RCC 7860 (cell line): ENCODE results near the gene NCF2.
"Not testable (repeated sequence)": the region's sequence is repeated elsewhere in the genome, so short reads cannot be mapped to it uniquely, and the experiment has no call there.

Experiments
- DNase-seq: peaks from one replicate; pipeline ENCODE4 v3.0.0-alpha.2; 2015; ENCODE audit warnings: low spot score
- FAIRE-seq: peaks from 2 replicates; lab custom pipeline; 2012; peaks lifted over from hg19 to GRCh38; lab: Jason Lieb, UNC

The NCF2 gene

GRCh38 chr1:183590244-183591191 lies at the start of gene NCF2:
NCF2 (minus strand) TSS chr1:183590459; CDS start chr1:183590329, 130 bp downstream.
- no peak for DNase-seq
- no peak for FAIRE-seq

GRCh38 chr1:183638649-183639387 lies 48.6 kb upstream of the NCF2 start:
- FAIRE-seq (no peak), DNase-seq (no peak)

DNA sequence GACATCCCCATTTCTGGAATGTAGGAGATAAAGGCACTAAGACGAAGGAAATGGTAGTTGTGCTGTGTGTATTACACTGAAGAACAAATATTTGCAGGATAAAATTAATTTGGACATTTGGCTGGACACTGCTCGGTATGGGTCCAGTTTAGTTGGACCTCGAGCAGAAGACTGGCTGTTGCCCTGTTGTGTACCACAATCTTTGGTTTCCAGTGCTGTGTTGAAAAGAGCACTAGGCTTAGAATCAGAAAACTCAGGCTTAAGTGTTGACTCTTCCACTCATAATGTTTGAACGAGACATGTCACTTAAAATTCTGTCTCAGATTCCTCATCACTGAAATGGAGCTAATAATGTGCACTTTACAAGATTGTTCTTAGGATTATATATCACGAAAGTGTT lies 46.5 kb upstream of the NCF2 start:
- no peak for FAIRE-seq
- DNase-seq = no peak

DNA sequence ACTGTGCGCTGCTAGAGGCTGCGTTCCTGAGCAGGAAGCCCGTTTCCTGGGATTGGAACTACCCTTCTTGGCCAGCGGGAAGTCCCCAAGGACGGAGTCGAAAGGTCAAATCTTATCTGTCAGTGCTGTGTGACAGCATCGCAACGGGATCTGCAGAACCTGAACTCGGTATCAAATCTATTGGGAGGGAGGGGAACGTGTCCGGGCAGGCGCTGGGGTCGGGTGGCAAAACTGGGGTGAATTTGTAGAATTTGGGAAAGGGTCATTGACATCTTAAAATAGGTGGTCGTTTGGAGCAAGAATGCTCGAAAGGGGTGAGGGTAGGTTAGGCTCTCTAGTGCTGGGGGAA lies 46.0 kb upstream of the NCF2 start:
- FAIRE-seq (no peak), DNase-seq (no peak)

GRCh38 chr1:183635606-183636333 lies 45.5 kb upstream of the NCF2 start, which contains the start of gene ARPC5:
ARPC5 (minus strand) TSS chr1:183635783; CDS start chr1:183635659, 124 bp downstream.
- peak; percentile 97 for DNase-seq
- FAIRE-seq = peak; percentile 76

DNA sequence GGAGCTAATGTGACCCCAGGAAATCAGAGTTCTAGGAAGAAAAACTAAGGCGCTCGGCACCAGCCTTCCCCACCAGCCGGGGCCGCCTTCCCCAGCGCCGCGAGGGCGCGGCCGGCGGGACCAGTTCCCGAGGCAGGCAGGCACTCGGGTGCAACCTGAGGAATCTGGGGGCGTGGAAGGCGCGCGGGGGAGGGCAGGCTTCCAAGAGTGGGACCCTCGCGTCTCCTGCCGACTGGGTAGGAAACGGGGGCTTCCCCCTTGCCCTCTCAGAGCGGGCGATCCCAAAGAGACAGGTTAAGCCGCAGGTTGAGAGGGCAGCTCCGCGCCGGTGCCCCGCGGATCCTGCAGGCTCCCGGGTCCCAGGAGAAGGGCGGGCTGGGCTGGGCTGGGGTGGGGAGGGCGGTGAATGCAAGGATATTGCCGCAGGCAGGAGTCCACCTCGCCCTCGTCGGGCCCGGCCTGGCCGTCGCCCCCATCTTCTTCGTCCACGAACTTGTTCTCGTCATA lies 44.9 kb upstream of the NCF2 start:
- no peak for FAIRE-seq
- DNase-seq = peak; percentile 10

DNA sequence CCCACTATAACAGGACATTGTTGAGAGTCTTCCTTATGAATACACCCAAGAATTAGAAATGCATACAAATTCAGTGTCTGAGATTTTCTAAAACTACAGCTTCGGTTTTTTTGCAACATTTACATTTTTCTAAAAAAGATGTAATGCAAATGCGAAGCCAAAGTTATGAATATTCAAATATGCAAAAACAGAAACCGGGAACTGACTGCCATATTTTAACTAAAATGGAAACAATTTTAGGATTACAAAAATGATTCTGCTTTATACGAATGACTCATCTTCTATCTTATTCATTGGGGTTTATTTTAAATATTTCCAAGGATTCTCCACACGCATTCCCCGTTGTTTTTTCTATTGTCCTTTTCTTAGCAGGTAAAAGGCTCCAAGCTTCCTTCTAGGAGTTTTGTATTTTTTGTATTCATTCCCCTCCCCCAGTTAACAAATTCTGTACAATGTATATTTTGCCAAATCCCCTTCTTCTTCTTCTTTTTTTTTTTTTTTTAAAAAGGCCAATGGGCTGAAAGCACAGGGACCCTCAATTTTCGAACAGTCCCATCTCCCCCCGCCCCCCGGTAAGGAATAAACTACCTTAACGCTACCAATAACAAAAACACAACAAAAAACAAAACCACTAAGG lies 44.3 kb upstream of the NCF2 start:
- FAIRE-seq (no peak), DNase-seq (no peak)

DNA sequence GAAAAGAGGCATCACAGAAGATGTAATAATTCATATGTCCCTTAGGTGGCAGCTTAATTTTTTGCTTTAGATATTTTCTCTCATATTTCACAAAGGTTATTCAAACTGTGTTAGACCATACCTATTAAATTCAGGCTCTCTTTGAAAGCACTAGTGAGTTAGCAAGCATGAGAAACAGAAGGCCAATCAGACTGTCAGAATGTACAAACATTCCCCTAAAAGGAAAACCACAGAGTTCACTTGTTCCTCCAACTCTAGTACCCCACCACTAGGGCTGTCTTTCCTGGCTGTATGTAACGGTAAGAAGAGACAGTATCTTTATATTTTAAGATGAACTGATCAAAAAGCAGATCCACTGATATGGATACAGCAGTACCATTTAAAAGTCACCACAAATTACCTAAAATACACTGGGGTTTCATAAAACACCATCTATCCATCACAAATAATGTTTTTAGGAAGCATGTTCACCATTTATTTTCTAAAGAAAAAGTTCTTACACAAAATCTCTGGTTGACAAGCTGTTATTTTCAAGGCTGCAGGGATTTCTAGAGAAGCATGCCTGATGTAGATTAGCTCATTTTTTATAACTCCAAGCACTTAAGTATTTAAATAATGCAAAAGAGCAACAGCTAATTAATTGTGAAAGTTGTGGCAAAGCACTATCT lies 43.6 kb upstream of the NCF2 start:
- FAIRE-seq = peak; percentile 59
- DNase-seq = peak; percentile 76

- no peak for DNase-seq
- no peak for FAIRE-seq
Measured at GRCh38 chr1:183632964-183633363, 42.7 kb upstream of the NCF2 start.

- FAIRE-seq (no peak), DNase-seq (no peak)
Measured at GRCh38 chr1:183632114-183632513, 41.9 kb upstream of the NCF2 start.

DNA sequence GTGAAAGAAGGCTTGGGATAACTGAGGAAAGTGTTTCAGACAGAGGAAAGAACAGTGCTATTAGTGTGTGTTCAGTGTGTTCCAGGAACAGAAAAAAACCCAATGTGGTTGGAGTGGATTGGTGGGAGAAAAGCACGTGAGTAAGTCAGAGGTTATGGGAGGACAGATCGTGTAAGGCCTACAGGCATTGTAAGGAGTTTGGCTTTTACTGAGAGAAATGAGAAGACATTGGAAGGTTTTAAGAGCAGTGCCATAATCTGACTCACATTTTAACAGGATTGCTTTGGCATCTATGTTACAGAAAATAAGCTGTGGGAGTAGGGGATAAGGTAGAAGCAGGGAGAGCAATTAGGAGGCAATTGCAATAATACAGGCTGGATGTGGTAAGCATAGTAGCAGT lies 40.5 kb upstream of the NCF2 start:
- DNase-seq = no peak
- no peak for FAIRE-seq

DNA sequence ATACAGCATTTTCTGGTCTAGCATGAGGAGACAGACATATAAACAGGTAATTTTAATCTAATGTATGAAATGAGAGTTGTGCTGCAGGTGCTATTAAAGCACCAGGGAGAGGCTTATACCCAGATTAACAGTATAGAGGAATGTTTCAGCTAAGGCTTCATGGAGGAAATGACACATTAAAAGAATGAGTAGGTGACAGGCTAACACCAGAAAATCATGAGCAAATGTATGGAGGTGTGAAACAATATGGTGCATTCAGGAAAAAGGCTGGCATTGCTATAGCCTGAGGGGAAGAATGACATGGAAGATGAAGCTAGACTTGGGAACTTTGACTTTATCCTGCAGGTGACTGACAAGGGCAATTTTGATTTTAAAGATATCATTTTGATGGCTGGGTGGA lies 38.3 kb upstream of the NCF2 start:
- no peak for DNase-seq
- FAIRE-seq = no peak

DNA sequence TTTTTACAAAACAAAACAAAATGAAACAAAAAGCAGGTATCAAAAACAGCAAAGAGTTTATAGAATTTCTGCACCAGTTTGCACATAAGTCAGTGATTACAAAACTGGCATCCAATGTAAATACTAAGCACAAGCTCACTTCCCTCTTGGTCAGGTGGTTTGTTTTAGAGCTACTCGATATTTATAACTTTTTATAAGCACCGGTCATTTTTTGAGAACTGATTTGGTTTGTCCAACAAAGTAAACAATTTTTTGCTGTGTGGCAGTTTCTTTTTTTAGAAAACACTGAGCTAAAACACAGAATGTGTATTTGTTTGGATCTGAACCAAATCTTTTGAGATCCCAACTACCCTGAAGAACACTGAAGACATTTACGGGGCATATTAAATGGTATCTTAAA lies 36.0 kb upstream of the NCF2 start:
- DNase-seq, FAIRE-seq: not testable (repeated sequence)

DNA sequence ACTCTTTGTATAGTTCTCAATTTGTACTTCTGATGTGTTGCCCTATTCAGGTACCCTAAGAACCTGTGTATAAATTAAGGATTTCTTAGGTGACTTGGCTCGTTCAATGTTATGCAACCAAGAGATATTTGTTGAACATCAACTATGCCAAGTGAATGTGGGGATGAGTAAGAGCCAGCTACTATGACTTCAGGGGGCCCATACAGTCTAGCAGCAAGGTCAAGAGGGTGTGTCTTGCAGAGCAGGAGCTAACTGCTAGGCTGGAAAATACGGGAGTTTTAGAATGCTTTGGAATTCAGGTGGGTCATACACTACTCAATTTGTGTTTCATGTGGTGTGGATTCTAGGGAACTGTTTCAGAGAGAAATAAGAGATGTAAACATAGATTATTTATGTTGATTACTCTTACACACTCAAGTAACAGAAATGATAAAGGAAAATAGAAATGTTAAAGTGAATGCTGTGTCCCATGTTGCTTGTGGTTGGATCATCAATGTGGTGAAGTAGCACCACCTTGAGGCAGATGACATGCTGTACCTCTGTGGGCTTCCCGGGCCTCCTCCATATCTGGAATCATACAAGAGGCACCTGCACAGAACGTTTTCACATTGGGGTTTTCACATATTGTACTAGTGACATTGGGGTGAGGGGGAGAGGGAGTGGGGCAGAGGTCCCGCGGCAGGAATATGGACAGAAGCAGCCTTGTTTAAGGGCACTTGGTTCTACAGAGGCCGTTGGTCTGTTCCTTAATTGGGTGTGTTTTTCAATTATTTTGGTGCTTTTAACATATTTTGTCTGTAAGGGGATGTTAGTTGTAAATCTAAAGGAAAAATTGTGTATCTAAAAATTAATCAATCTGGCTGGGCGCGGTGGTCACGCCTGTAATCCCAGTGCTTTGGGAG lies 32.9 kb upstream of the NCF2 start:
- DNase-seq (peak; percentile 64), FAIRE-seq (peak; percentile 48)

- no peak for FAIRE-seq
- no peak for DNase-seq
Measured at GRCh38 chr1:183622013-183622412, 31.8 kb upstream of the NCF2 start.

GRCh38 chr1:183620311-183620710 lies 30.1 kb upstream of the NCF2 start:
- DNase-seq (no peak), FAIRE-seq (no peak)

DNA sequence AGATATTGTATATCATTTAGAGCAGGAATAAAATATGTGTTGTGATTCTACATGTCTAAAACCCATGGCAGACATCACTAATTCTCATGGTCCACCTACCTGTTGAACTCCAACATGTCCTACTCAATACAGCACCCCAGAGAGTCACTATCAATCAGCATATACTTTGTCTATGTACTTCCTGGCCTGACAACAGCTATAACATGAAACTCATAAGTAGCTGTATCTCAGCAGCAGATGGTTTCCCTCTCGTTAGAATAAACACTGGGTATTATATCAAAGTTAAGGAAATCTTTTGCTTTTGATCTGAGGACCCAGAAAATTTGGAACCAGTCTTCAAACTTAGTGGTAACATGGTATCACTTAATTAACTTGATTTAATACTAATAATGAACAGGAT lies 29.5 kb upstream of the NCF2 start:
- DNase-seq = no peak
- no peak for FAIRE-seq

DNA sequence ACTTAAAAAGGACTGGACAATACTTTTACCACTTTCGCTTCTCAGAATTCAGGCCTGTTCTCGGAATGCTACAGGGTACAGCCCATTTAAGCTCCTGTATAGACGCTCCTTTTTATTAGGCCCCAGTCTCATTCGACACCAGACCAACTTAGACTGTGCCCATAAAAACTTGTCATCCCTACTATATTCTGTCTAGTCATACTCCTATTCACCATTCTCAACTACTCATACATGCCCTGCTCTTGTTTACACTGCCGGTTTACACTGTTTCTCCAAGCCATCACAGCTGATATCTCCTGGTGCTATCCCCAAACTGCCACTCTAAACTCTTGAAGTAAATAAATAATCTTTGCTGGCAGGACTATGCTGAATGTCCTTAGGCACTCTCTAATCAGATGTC lies 27.9 kb upstream of the NCF2 start:
- not testable (repeated sequence) for DNase-seq, FAIRE-seq

- DNase-seq, FAIRE-seq: not testable (repeated sequence)
Measured at GRCh38 chr1:183612975-183613374, 22.7 kb upstream of the NCF2 start.
